GM23248 (cell line): ENCODE data around the gene RARG. TPM values are rescaled to one million over a fixed set of nuclear protein-coding genes. Genes with fewer than 3 reads are reported as not detected.
"Not testable (repeated sequence)": the region's sequence is repeated elsewhere in the genome, so short reads cannot be mapped to it uniquely, and the experiment has no call there.

Experiments used
- DNase-seq: peaks from one replicate; pipeline ENCODE4 v3.0.0-alpha.2; 2015
- H2AFZ ChIP-seq: fragments of 200-600 bp; sonication (generic); 2 replicates; pipeline ENCODE4 v1.6.1; 2016; ENCODE audit warnings: antibody characterized with exemption
- H3F3A ChIP-seq: fragments of 200-600 bp; sonication (generic); 2 replicates; pipeline ENCODE4 v1.6.1; 2016; ENCODE audit warnings: mild to moderate bottlenecking, antibody characterized with exemption, mixed run types; ENCODE audit not compliant: insufficient read depth
- H3K27ac ChIP-seq: fragments of 200-600 bp; sonication (generic); 2 replicates; pipeline ENCODE4 v1.5.1; 2016; ENCODE audit warnings: mild to moderate bottlenecking
- H3K27me3 ChIP-seq: fragments of 200-600 bp; sonication (generic); replicated peaks from 2 replicates; pipeline ENCODE4 v1.6.1; 2016; ENCODE audit warnings: mild to moderate bottlenecking; ENCODE audit not compliant: insufficient read depth
- H3K36me3 ChIP-seq: fragments of 200-600 bp; sonication (generic); 2 replicates; pipeline ENCODE4 v1.6.1; 2016; ENCODE audit warnings: low read depth, mild to moderate bottlenecking
- H3K4me1 ChIP-seq: fragments of 200-600 bp; sonication (generic); 2 replicates; pipeline ENCODE4 v1.6.1; 2016; ENCODE audit warnings: mild to moderate bottlenecking; ENCODE audit not compliant: insufficient read depth
- H3K4me2 ChIP-seq: fragments of 200-600 bp; sonication (generic); one replicate; pipeline ENCODE4 v1.6.1; 2016; ENCODE audit warnings: mild to moderate bottlenecking; ENCODE audit not compliant: unreplicated experiment
- H3K4me3 ChIP-seq: fragments of 200-600 bp; sonication (generic); 2 replicates; pipeline ENCODE4 v1.5.1; 2016; ENCODE audit warnings: mild to moderate bottlenecking
- H3K79me2 ChIP-seq: fragments of 200-600 bp; sonication (generic); 2 replicates; pipeline ENCODE4 v1.6.1; 2016; ENCODE audit warnings: mild to moderate bottlenecking; ENCODE audit not compliant: insufficient read depth
- H3K9ac ChIP-seq: fragments of 200-600 bp; sonication (generic); 2 replicates; pipeline ENCODE4 v1.6.1; 2016; ENCODE audit warnings: mild to moderate bottlenecking
- H3K9me2 ChIP-seq: fragments of 200-600 bp; sonication (generic); 2 replicates; pipeline ENCODE4 v1.6.1; 2016; ENCODE audit warnings: mixed run types, mild to moderate bottlenecking, moderate library complexity; ENCODE audit not compliant: insufficient read depth
- H3K9me3 ChIP-seq: fragments of 200-600 bp; sonication (generic); one replicate; pipeline ENCODE4 v1.6.1; 2017; ENCODE audit warnings: low read depth
- H4K20me1 ChIP-seq: fragments of 200-600 bp; sonication (generic); 2 replicates; pipeline ENCODE4 v1.6.0; 2016; ENCODE audit not compliant: insufficient read depth
- EZH2 ChIP-seq: fragments of 200-600 bp; sonication (generic); IDR thresholded peaks from 2 replicates; pipeline ENCODE4 v1.6.1; 2018; ENCODE audit warnings: antibody characterized with exemption, mild to moderate bottlenecking; ENCODE audit not compliant: insufficient read depth, poor library complexity, severe bottlenecking
- EZH2phosphoT487 ChIP-seq: fragments of 200-600 bp; sonication (generic); IDR thresholded peaks from 2 replicates; pipeline ENCODE4 v1.6.1; 2018; ENCODE audit warnings: antibody characterized with exemption, moderate library complexity, mild to moderate bottlenecking, low read depth; ENCODE audit not compliant: insufficient read depth
- WGBS, 2 experiments: methylation state at CpG; one replicate each; pipeline ENCODE4 v1.1.6; 2015 to 2017; ENCODE audit warnings: low lambda C conversion rate in 2 of 2, low coverage in 1 of 2; ENCODE audit errors: missing lambda C conversion rate in 2 of 2; 5-methylcytosine and 5-hydroxymethylcytosine counted together
- in situ Hi-C: fragments of 300-500 bp; cut with MboI; formaldehyde crosslinking; loops from 2 replicates; pipeline ENCODE4 v1.15.0; 2020
- polyA plus RNA-seq: library from polyadenylated mRNA; unstranded; fragments of >200 nt; fragmentation: Nextera tagmentation; extraction: Ambion mirVana; gene quantifications from 2 replicates; pipeline ENCODE4 v1.2.1, GENCODE V29; 2016
- total RNA-seq: library from RNA; depleted of rRNA; stranded (reverse); fragments of >200 nt; shearing (Covaris generic); gene quantifications from 2 replicates; pipeline ENCODE4 v1.2.3, GENCODE V29; 2014

RARG gene
- total and polyA plus RNA-seq, 2 experiments from 2014 or later, result 75.3 to 116 TPM

- Histone ChIP-seq H3K36me3 (peaks cover 16% of the 10 kb centered on the region), H3K4me2 (peak overlapping the region; percentile 73), H3K27me3 (no peaks in the 10 kb centered on the region), H3K27ac (peak overlapping the region; percentile 84), H3K4me3 (no peak overlapping the region), H3K9ac (peak overlapping the region; percentile 61), H2AFZ (peak overlapping the region; percentile 54), H4K20me1 (no peaks in the 10 kb centered on the region), H3K79me2 (no peaks in the 10 kb centered on the region), H3K9me3 (no peaks in the 10 kb centered on the region), H3F3A (peaks cover 45% of the 10 kb centered on the region), H3K4me1 (peaks cover 19% of the 10 kb centered on the region), H3K9me2 (no peaks in the 10 kb centered on the region)
- in situ Hi-C loops, result no loop called here
- no peak for TF ChIP-seq EZH2phosphoT487
- TF ChIP-seq EZH2, result no peak
- peak; percentile 96 for DNase-seq
- 3 to 5% methylated on average over 7 of the region's 7 CpGs for WGBS, 2 experiments
Measured at GRCh38 chr12:53205747-53206419, 26.1 kb downstream of the RARG start.

GRCh38 chr12:53204351-53204750 lies 27.7 kb downstream of the RARG start:
- no peak overlapping the region for H2AFZ ChIP-seq
- H3K27ac ChIP-seq, result no peak overlapping the region
- no peaks in the 10 kb centered on the region for H3K27me3 ChIP-seq
- H3K4me1 ChIP-seq, result peaks cover 19% of the 10 kb centered on the region
- H3K4me3 ChIP-seq, result no peak overlapping the region
- no peak for DNase-seq
- no peak overlapping the region for H3K4me2 ChIP-seq
- no peaks in the 10 kb centered on the region for H3K79me2 ChIP-seq
- H3K36me3 ChIP-seq, result peaks cover under 1% of the 10 kb centered on the region; the same call in 1 of the 2 replicates
- no peak for TF ChIP-seq EZH2phosphoT487
- no peak for TF ChIP-seq EZH2
- in situ Hi-C loops, result no loop called here
- H3K9me3 ChIP-seq, result no peaks in the 10 kb centered on the region
- H3F3A ChIP-seq, result peaks cover 41% of the 10 kb centered on the region
- H3K9ac ChIP-seq, result no peak overlapping the region
- no peaks in the 10 kb centered on the region for H3K9me2 ChIP-seq
- WGBS, 2 experiments, result 91 to 100% methylated on average over 1 of the region's 1 CpG
- no peaks in the 10 kb centered on the region for H4K20me1 ChIP-seq

DNA sequence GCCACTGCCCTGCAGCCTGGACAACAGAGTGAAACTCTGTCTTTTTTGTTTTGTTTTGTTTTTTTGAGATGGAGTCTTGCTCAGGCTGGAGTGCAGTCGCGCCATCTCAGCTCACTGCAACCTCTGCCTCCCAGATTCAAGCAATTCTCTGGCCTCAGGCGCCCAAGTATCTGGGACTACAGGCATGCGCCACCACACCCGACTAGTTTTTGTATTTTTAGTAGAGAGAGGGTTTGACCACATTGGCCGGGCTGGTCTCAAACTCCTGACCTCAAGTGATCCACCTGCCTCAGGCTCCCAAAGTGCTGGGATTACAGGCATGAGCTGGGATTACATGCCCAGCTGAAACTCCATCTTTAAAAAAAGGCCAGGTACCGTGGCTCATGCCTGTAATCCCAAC lies 29.7 kb downstream of the RARG start:
- Histone ChIP-seq H3F3A (peaks cover 25% of the 10 kb centered on the region), H3K4me1 (peaks cover 19% of the 10 kb centered on the region)
- H3K9me3 ChIP-seq, H3K9me2 ChIP-seq, DNase-seq, H3K36me3 ChIP-seq, H3K9ac ChIP-seq, H2AFZ ChIP-seq, H3K4me2 ChIP-seq, H4K20me1 ChIP-seq, in situ Hi-C loops, H3K4me3 ChIP-seq, H3K27ac ChIP-seq, H3K79me2 ChIP-seq, H3K27me3 ChIP-seq: not testable (repeated sequence)
- WGBS, 2 experiments, result 89 to 91% methylated on average over 7 of the region's 7 CpGs

- H3F3A ChIP-seq, result peaks cover 18% of the 10 kb centered on the region
- TF ChIP-seq EZH2 (no peak), EZH2phosphoT487 (no peak)
Measured at GRCh38 chr12:53201639-53202038, 30.4 kb downstream of the RARG start.

DNA sequence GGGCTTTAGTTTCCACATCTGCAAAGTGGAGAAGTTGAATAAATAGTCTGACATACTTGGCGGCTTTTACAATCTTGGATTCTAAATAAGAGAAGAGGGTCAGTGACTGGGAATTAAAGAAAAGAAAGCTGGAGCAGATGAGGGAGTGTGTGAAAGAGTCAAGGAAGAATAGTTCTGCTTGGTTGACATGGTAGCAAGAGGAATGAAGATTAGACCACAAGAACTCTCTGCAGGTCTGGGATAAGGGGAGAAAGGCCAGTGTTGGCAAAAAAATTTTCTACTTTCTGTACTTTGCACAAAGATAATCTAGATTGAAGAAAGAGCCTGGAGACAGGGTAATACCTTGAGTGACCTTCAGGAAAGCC lies 30.9 kb downstream of the RARG start:
- H3K27ac ChIP-seq, result no peak overlapping the region
- no peaks in the 10 kb centered on the region for H3K27me3 ChIP-seq
- no peak overlapping the region for H3K4me3 ChIP-seq
- TF ChIP-seq EZH2 (no peak), EZH2phosphoT487 (no peak)
- H3F3A ChIP-seq, result peaks cover 13% of the 10 kb centered on the region
- H4K20me1 ChIP-seq, result no peaks in the 10 kb centered on the region
- H3K4me2 ChIP-seq, result no peak overlapping the region
- H3K79me2 ChIP-seq, result no peaks in the 10 kb centered on the region
- no peak overlapping the region for H2AFZ ChIP-seq
- H3K9me3 ChIP-seq, result no peaks in the 10 kb centered on the region
- H3K36me3 ChIP-seq, result no peaks in the 10 kb centered on the region
- H3K4me1 ChIP-seq, result peaks cover 8% of the 10 kb centered on the region
- 100% methylated on average over 1 of the region's 1 CpG for WGBS, 2 experiments
- in situ Hi-C loops, result no loop called here
- DNase-seq, result no peak
- no peaks in the 10 kb centered on the region for H3K9me2 ChIP-seq
- no peak overlapping the region for H3K9ac ChIP-seq

More at GRCh38 chr12:53201639-53202038, 30.4 kb downstream of the RARG start:
- Histone ChIP-seq H3K9me2 (no peaks in the 10 kb centered on the region), H4K20me1 (no peaks in the 10 kb centered on the region), H2AFZ (no peak overlapping the region), H3K79me2 (no peaks in the 10 kb centered on the region), H3K9me3 (no peaks in the 10 kb centered on the region), H3K4me3 (no peak overlapping the region), H3K27me3 (no peaks in the 10 kb centered on the region), H3K36me3 (no peaks in the 10 kb centered on the region), H3K4me2 (no peak overlapping the region), H3K4me1 (peaks cover 12% of the 10 kb centered on the region), H3K9ac (no peak overlapping the region), H3K27ac (no peak overlapping the region)
- 81 to 84% methylated on average over 4 of the region's 4 CpGs for WGBS, 2 experiments
- no peak for DNase-seq
- in situ Hi-C loops, result no loop called here
